B cell (primary cell): ENCODE measurements around the gene UBE2D3. TPM values are rescaled to one million over a fixed set of nuclear protein-coding genes. Genes with fewer than 3 reads are reported as not detected.
A peak's percentile ranks its signal among the peaks of the same experiment; 100 is the strongest.

Experiments
- ATAC-seq: fragments of 200-7000 bp; cut with Tn5 transposase; one replicate; pipeline ENCODE4 v1.10.0; 2021; ENCODE audit warnings: low read depth, mild to moderate bottlenecking, moderate number of reproducible peaks, moderate library complexity
- CTCF ChIA-PET: fragments of 350-600 bp; sonication (Branson Sonifier 250); formaldehyde crosslinking; loops from one replicate; lab custom pipeline; 2021; ENCODE audit warnings: antibody characterized with exemption, inconsistent platforms; lab: Charles Lee
- POLR2A ChIA-PET: fragments of 350-600 bp; sonication (Branson Sonifier 250); formaldehyde crosslinking; loops from one replicate; lab custom pipeline; 2021; ENCODE audit warnings: antibody characterized with exemption; lab: Charles Lee
- DNase-seq: peaks from one replicate; pipeline ENCODE4 v3.0.0; 2013
- H2AFZ ChIP-seq: 2 replicates; pipeline ENCODE4 v1.6.1; 2012; ENCODE audit warnings: mild to moderate bottlenecking, low read depth, low read length; ENCODE audit not compliant: insufficient read depth, poor library complexity, severe bottlenecking
- H3K27ac ChIP-seq, 2 donors: 1 replicate in 1 of 2; 2 replicates in 1 of 2; pipeline ENCODE4 v1.5.1; 2012 to 2013; ENCODE audit warnings: low read length in 2 of 2, mild to moderate bottlenecking in 2 of 2, moderate library complexity in 1 of 2
- H3K27me3 ChIP-seq, 4 experiments: fragments of 200-600 bp in 1 of 4; sonication (generic) in 1 of 4; replicated peaks in 1 of 4; 1 replicate in 2 of 4; 2 replicates in 2 of 4; pipeline versions ENCODE4 v1.6.1 to v1.7.0; 2013 to 2016; ENCODE audit warnings: low read length in 3 of 4, mild to moderate bottlenecking in 2 of 4, mixed read lengths in 1 of 4, moderate library complexity in 1 of 4; ENCODE audit not compliant: insufficient read depth in 4 of 4, control insufficient read depth in 3 of 4; ENCODE audit errors: control extremely low read depth in 1 of 4
- H3K36me3 ChIP-seq, 2 experiments: replicated peaks in 1 of 2; 1 replicate in 1 of 2; 2 replicates in 1 of 2; pipeline versions ENCODE4 v1.6.1 to v1.7.1; 2013; ENCODE audit warnings: low read length in 1 of 2; ENCODE audit not compliant: insufficient read depth in 2 of 2, control insufficient read depth in 1 of 2; ENCODE audit errors: control extremely low read depth in 1 of 2, extremely low read depth in 1 of 2
- H3K4me1 ChIP-seq, 2 donors: fragments of 200-600 bp in 1 of 2; sonication (generic) in 1 of 2; 1 replicate in 1 of 2; 2 replicates in 1 of 2; pipeline versions ENCODE4 v1.5.1 to v1.6.1; 2013 to 2017; ENCODE audit warnings: low read length in 2 of 2; ENCODE audit not compliant: control insufficient read depth in 2 of 2, insufficient read depth in 2 of 2
- H3K4me2 ChIP-seq: replicated peaks from 2 replicates; pipeline ENCODE3; 2012; ENCODE audit warnings: mild to moderate bottlenecking, low read depth, low read length; ENCODE audit not compliant: poor library complexity, severe bottlenecking
- H3K4me3 ChIP-seq, 5 experiments: fragments of 200-600 bp in 1 of 5; sonication (generic) in 1 of 5; 1 replicate in 3 of 5; 2 replicates in 2 of 5; pipeline versions ENCODE4 v1.5.1 to v1.7.0; 2011 to 2016; ENCODE audit warnings: low read length in 4 of 5, mild to moderate bottlenecking in 4 of 5, low read depth in 2 of 5, control low read depth in 1 of 5, moderate library complexity in 1 of 5; ENCODE audit not compliant: insufficient read depth in 1 of 5; ENCODE audit errors: control extremely low read depth in 1 of 5, extremely low read depth in 1 of 5
- H3K79me2 ChIP-seq: fragments of 200-600 bp; sonication (generic); one replicate; pipeline ENCODE4 v1.6.0; 2016; ENCODE audit warnings: low read length; ENCODE audit not compliant: control insufficient read depth, insufficient read depth
- H3K9ac ChIP-seq: fragments of 200-600 bp; sonication (generic); 2 replicates; pipeline ENCODE4 v1.6.1; 2017; ENCODE audit warnings: mild to moderate bottlenecking, low read length, moderate library complexity
- H3K9me3 ChIP-seq, 3 donors: one replicate each; pipeline versions ENCODE4 v1.6.1 to v1.7.1; 2013; ENCODE audit warnings: low read length in 2 of 3; ENCODE audit not compliant: control insufficient read depth in 2 of 3, insufficient read depth in 1 of 3; ENCODE audit errors: control extremely low read depth in 1 of 3
- H4K20me1 ChIP-seq: 2 replicates; pipeline ENCODE4 v1.6.0; 2012; ENCODE audit warnings: mild to moderate bottlenecking, low read length; ENCODE audit not compliant: insufficient read depth, control insufficient read depth, poor library complexity, severe bottlenecking
- H3K27ac Mint-ChIP-seq: one replicate; pipeline ENCODE4 v1.8.0; 2021; ENCODE audit warnings: mixed read lengths
- H3K27me3 Mint-ChIP-seq: one replicate; pipeline ENCODE4 v1.8.0; 2021; ENCODE audit warnings: mixed read lengths
- H3K4me1 Mint-ChIP-seq: one replicate; pipeline ENCODE4 v1.8.0; 2021; ENCODE audit warnings: mixed read lengths
- H3K4me3 Mint-ChIP-seq: one replicate; pipeline ENCODE4 v1.8.0; 2021; ENCODE audit warnings: mixed read lengths
- H3K9me3 Mint-ChIP-seq: one replicate; pipeline ENCODE4 v1.8.0; 2022; ENCODE audit warnings: mixed read lengths; ENCODE audit not compliant: insufficient read depth
- CTCF ChIP-seq: fragments of 200-600 bp; IDR thresholded peaks from one replicate; pipeline ENCODE4 v1.8.0; 2022; ENCODE audit warnings: antibody characterized with exemption, mild to moderate bottlenecking
- EZH2 ChIP-seq: IDR thresholded peaks from 2 replicates; pipeline ENCODE4 v1.6.1; 2012; ENCODE audit warnings: borderline replicate concordance, low read depth, mild to moderate bottlenecking, moderate library complexity, low read length; ENCODE audit not compliant: insufficient read depth, poor library complexity, severe bottlenecking
- WGBS: methylation state at CpG from one replicate; pipeline ENCODE4 v1.1.5; 2013; ENCODE audit warnings: missing lambda C conversion rate; ENCODE audit not compliant: insufficient coverage; 5-methylcytosine and 5-hydroxymethylcytosine counted together
- intact Hi-C: fragments of 100-400 bp; cut with micrococcal nuclease; formaldehyde crosslinking; loops from one replicate; pipeline ENCODE4 v1.10.0; 2022
- polyA plus RNA-seq: library from polyadenylated mRNA; depleted of rRNA; stranded (reverse); fragments of >200 nt; gene quantifications from 2 replicates; pipeline ENCODE4 v1.2.3, GENCODE V29; 2012
- total RNA-seq, 2 donors: library from RNA; stranded (reverse); fragments of 120-200 nt in 1 of 2; gene quantifications; 1 replicate in 1 of 2; 2 replicates in 1 of 2; pipeline versions ENCODE4 v1.2.3 to v1.2.4, GENCODE V29; 2013 to 2022

Gene UBE2D3
- total and polyA plus RNA-seq, 2 donors (not counting 1 experiment from before 2014, with no cell fraction given): 223 to 264 TPM

GRCh38 chr4:102809190-102809589 lies 18.2 kb downstream of the UBE2D3 start:
- peaks cover 22 to 24% of the 10 kb centered on the region in 2 donors for H3K4me1 ChIP-seq
- H3K4me2 ChIP-seq: no peak overlapping the region
- peaks cover 43% of the 10 kb centered on the region for H3K4me1 Mint-ChIP-seq
- H3K27ac Mint-ChIP-seq: peak overlapping the region; percentile 18
- H3K27me3 ChIP-seq: no peaks in the 10 kb centered on the region
- no peak overlapping the region for H3K4me3 Mint-ChIP-seq
- ATAC-seq (peak; percentile 36), DNase-seq (peak; percentile 45)
- H3K27ac ChIP-seq: peak overlapping the region; percentile 9 to 44
- H4K20me1 ChIP-seq: peaks cover 100% of the 10 kb centered on the region
- no peak overlapping the region for H3K9ac ChIP-seq
- TF ChIP-seq EZH2: no peak
- no peak for TF ChIP-seq CTCF
- peaks cover 95% of the 10 kb centered on the region for H3K79me2 ChIP-seq
- no peak overlapping the region for H2AFZ ChIP-seq
- no peaks in the 10 kb centered on the region for H3K9me3 Mint-ChIP-seq
- H3K36me3 ChIP-seq: peaks cover 6 to 78% of the 10 kb centered on the region in 2 experiments
- no peak overlapping the region for H3K4me3 ChIP-seq
- WGBS: no CpG with 5 or more reads among the region's 3 CpGs
- POLR2A ChIA-PET: no interaction called here
- CTCF ChIA-PET: no interaction called here
- intact Hi-C loops: loop anchor here (2.0 to 5.0 kb wide), 2 partner anchors 16 to 47 kb away; partner anchors contain the start of gene MANBA
- no peaks in the 10 kb centered on the region for H3K27me3 Mint-ChIP-seq
- H3K9me3 ChIP-seq: no peaks in the 10 kb centered on the region

- Histone ChIP-seq H3K9me3 (no peaks in the 10 kb centered on the region), H3K36me3 (peaks cover 4 to 82% of the 10 kb centered on the region in 2 experiments), H3K27ac (peak overlapping the region in 1 of 2 donors; percentile 42), H4K20me1 (peaks cover 100% of the 10 kb centered on the region), H3K79me2 (peaks cover 93% of the 10 kb centered on the region), H2AFZ (no peak overlapping the region), H3K4me1 (peaks cover 22 to 24% of the 10 kb centered on the region in 2 donors), H3K27me3 (no peaks in the 10 kb centered on the region), H3K4me2 (no peak overlapping the region), H3K9ac (no peak overlapping the region), H3K4me3 (no peak overlapping the region)
- ChIA-PET POLR2A (no interaction called here), CTCF (no interaction called here)
- DNase-seq: no peak
- intact Hi-C loops: loop anchor here (2.0 to 5.0 kb wide), 2 partner anchors 17 to 46 kb away; partner anchors contain the start of gene MANBA
- WGBS: no CpG with 5 or more reads among the region's 2 CpGs
- Mint-ChIP-seq H3K4me1 (peaks cover 34% of the 10 kb centered on the region), H3K4me3 (no peak overlapping the region), H3K27me3 (no peaks in the 10 kb centered on the region), H3K9me3 (no peaks in the 10 kb centered on the region), H3K27ac (no peak overlapping the region)
- TF ChIP-seq CTCF: no peak
- no peak for TF ChIP-seq EZH2
- no peak for ATAC-seq
These were observed 19.3 kb downstream of the UBE2D3 start for GRCh38 chr4:102808009-102808408.
